HCT116 (cell line): ENCODE measurements around the gene CTBP2. TPM values are rescaled to one million over a fixed set of nuclear protein-coding genes. Genes with fewer than 3 reads are reported as not detected.

ENCODE experiments used
- ATAC-seq: fragments of 200-7000 bp; cut with Tn5 transposase; 2 replicates; pipeline ENCODE4 v1.9.1; 2020; ENCODE audit warnings: mild to moderate bottlenecking, moderate library complexity
- BruUV-seq: library from RNA; stranded (reverse); fragments of 400-500 nt; replicated peaks from 2 replicates; lab custom pipeline; 2021; lab: Mats Ljungman, UMichigan
- CTCF ChIA-PET: fragments of 300-600 bp; sonication (Branson Sonifier 250); formaldehyde crosslinking; loops from one replicate; lab custom pipeline; 2021; ENCODE audit warnings: antibody characterized with exemption; lab: Charles Lee
- POLR2A ChIA-PET: fragments of 300-600, 350-600 bp; sonication (Branson Sonifier 250); formaldehyde crosslinking; loops from one replicate; lab custom pipeline; 2021; ENCODE audit warnings: antibody characterized with exemption; lab: Charles Lee
- RAD21 ChIA-PET, 2 experiments: fragments of 300-600 bp; sonication (Branson Sonifier 250); formaldehyde crosslinking; loops; one replicate each; lab custom pipeline; 2023; ENCODE audit warnings: low total read pairs in 2 of 2; ENCODE audit not compliant: uncharacterized antibody in 2 of 2, unreplicated experiment in 2 of 2, low non-redundant PET in 1 of 2; lab: Charles Lee
- DNase-seq: peaks from one replicate; pipeline ENCODE4 v3.0.0-alpha.2; 2010; ENCODE audit warnings: low read depth, low spot score
- H2AFZ ChIP-seq: fragments of 200-600 bp; shearing (Covaris generic), sonication (generic); 2 replicates; pipeline ENCODE4 v1.6.1; 2017; ENCODE audit warnings: low read depth, mixed run types, mixed read lengths, antibody characterized with exemption, low read length; ENCODE audit not compliant: poor library complexity, severe bottlenecking
- H3K27ac ChIP-seq: 2 replicates; pipeline ENCODE4 v1.5.1; 2012; ENCODE audit warnings: low read depth, low read length
- H3K27me3 ChIP-seq: fragments of 200-600 bp; sonication (generic); 2 replicates; pipeline ENCODE4 v1.6.1; 2016; ENCODE audit warnings: mixed run types, low read length, mixed read lengths; ENCODE audit not compliant: insufficient read depth
- H3K36me3 ChIP-seq, 2 experiments: fragments of 200-500 bp in 1 of 2; fragments of 200-600 bp in 1 of 2; sonication (Bioruptor generic) in 1 of 2; sonication (generic) in 1 of 2; 2 replicates each; pipeline versions ENCODE4 v1.5.1 to v1.6.1; 2014 to 2016; ENCODE audit warnings: low read length in 2 of 2, inconsistent platforms in 1 of 2, mixed read lengths in 1 of 2, mixed run types in 1 of 2; ENCODE audit not compliant: insufficient read depth in 2 of 2, control insufficient read depth in 1 of 2
- H3K4me1 ChIP-seq, 2 experiments: fragments of 200-600 bp in 1 of 2; sonication (generic) in 1 of 2; 2 replicates each; pipeline versions ENCODE4 v1.5.1 to v1.6.1; 2012 to 2017; ENCODE audit warnings: low read length in 2 of 2, inconsistent platforms in 1 of 2, mild to moderate bottlenecking in 1 of 2, mixed read lengths in 1 of 2, mixed run types in 1 of 2, moderate library complexity in 1 of 2; ENCODE audit not compliant: insufficient read depth in 2 of 2, control insufficient read depth in 1 of 2
- H3K4me2 ChIP-seq: fragments of 200-600 bp; sonication (generic); 2 replicates; pipeline ENCODE4 v1.6.1; 2017; ENCODE audit warnings: mixed run types, low read length, mixed read lengths
- H3K4me3 ChIP-seq, 2 experiments: fragments of 200-600 bp in 1 of 2; sonication (generic) in 1 of 2; replicated peaks in 1 of 2; 2 replicates each; pipeline ENCODE4 v1.5.1; 2011 to 2016; ENCODE audit warnings: low read length in 2 of 2, control low read depth in 1 of 2, low read depth in 1 of 2, mild to moderate bottlenecking in 1 of 2, mixed read lengths in 1 of 2, mixed run types in 1 of 2
- H3K79me2 ChIP-seq: fragments of 200-600 bp; sonication (generic); 2 replicates; pipeline ENCODE4 v1.6.1; 2017; ENCODE audit warnings: mild to moderate bottlenecking, mixed run types, low read length, moderate library complexity, mixed read lengths; ENCODE audit not compliant: insufficient read depth
- H3K9ac ChIP-seq: fragments of 200-600 bp; sonication (generic); 2 replicates; pipeline ENCODE4 v1.6.1; 2016; ENCODE audit warnings: low read length, mixed read lengths
- H3K9me2 ChIP-seq: fragments of 200-600 bp; sonication (generic), shearing (Covaris generic); 2 replicates; pipeline ENCODE4 v1.6.1; 2017; ENCODE audit warnings: mixed run types, mild to moderate bottlenecking, moderate library complexity; ENCODE audit not compliant: insufficient read depth
- H3K9me3 ChIP-seq, 2 experiments: fragments of 200-500 bp in 1 of 2; fragments of 200-600 bp in 1 of 2; sonication (Bioruptor generic) in 1 of 2; sonication (generic) in 1 of 2; 2 replicates each; pipeline ENCODE4 v1.6.1; 2014 to 2017; ENCODE audit warnings: low read length in 2 of 2, mixed read lengths in 2 of 2, inconsistent platforms in 1 of 2, low read depth in 1 of 2, mild to moderate bottlenecking in 1 of 2, mixed run types in 1 of 2, moderate library complexity in 1 of 2; ENCODE audit not compliant: control insufficient read depth in 1 of 2, insufficient read depth in 1 of 2
- H4K20me1 ChIP-seq: fragments of 200-600 bp; sonication (generic), shearing (Covaris generic); 2 replicates; pipeline ENCODE4 v1.6.1; 2017; ENCODE audit warnings: mixed run types, mild to moderate bottlenecking, moderate library complexity; ENCODE audit not compliant: insufficient read depth
- CBX3 ChIP-seq: IDR thresholded peaks from 2 replicates; pipeline ENCODE4 v1.6.1; 2012; ENCODE audit warnings: low read depth
- CEBPB ChIP-seq: IDR thresholded peaks from 2 replicates; pipeline ENCODE4 v1.6.1; 2012; ENCODE audit warnings: low read depth
- EGR1 ChIP-seq: IDR thresholded peaks from 2 replicates; pipeline ENCODE4 v1.6.1; 2012; ENCODE audit warnings: low read depth
- ELF1 ChIP-seq: IDR thresholded peaks from 2 replicates; pipeline ENCODE4 v1.6.1; 2012; ENCODE audit warnings: low read depth, borderline replicate concordance
- EZH2 ChIP-seq: fragments of 200-600 bp; sonication (generic); IDR thresholded peaks from 2 replicates; pipeline ENCODE4 v1.6.1; 2017; ENCODE audit warnings: antibody characterized with exemption, mixed run types
- FOSL1 ChIP-seq: IDR thresholded peaks from 2 replicates; pipeline ENCODE4 v1.6.1; 2012; ENCODE audit warnings: low read depth
- JUND ChIP-seq: IDR thresholded peaks from 2 replicates; pipeline ENCODE4 v1.6.1; 2012
- POLR2A ChIP-seq: IDR thresholded peaks from 2 replicates; pipeline ENCODE4 v1.7.0; 2011; ENCODE audit warnings: borderline replicate concordance; ENCODE audit not compliant: insufficient read depth, insufficient read length; ENCODE audit errors: extremely low read depth
- RAD21 ChIP-seq: IDR thresholded peaks from 2 replicates; pipeline ENCODE4 v1.6.1; 2012; ENCODE audit warnings: low read depth, mild to moderate bottlenecking
- SIN3A ChIP-seq: IDR thresholded peaks from 2 replicates; pipeline ENCODE4 v1.6.1; 2012; ENCODE audit warnings: low read depth
- SP1 ChIP-seq: IDR thresholded peaks from 2 replicates; pipeline ENCODE4 v1.6.1; 2012; ENCODE audit warnings: low read depth
- SRF ChIP-seq: IDR thresholded peaks from 2 replicates; pipeline ENCODE4 v1.6.1; 2012; ENCODE audit warnings: low read depth
- TCF7L2 ChIP-seq: IDR thresholded peaks from 2 replicates; pipeline ENCODE4 v1.7.0; 2011; ENCODE audit warnings: borderline replicate concordance, inconsistent platforms; ENCODE audit not compliant: insufficient read depth, insufficient read length; ENCODE audit errors: extremely low read depth
- YY1 ChIP-seq: IDR thresholded peaks from 2 replicates; pipeline ENCODE4 v1.6.1; 2011; ENCODE audit warnings: low read length, low read depth, moderate library complexity, mild to moderate bottlenecking; ENCODE audit not compliant: insufficient replicate concordance; ENCODE audit errors: extremely low read depth
- ZFX ChIP-seq: fragments of 450-650 bp; IDR thresholded peaks from 2 replicates; pipeline ENCODE4 v1.6.1; 2017
- intact Hi-C: fragments of 100-400 bp; cut with micrococcal nuclease; formaldehyde crosslinking; loops from 2 replicates; pipeline ENCODE4 v1.10.0; 2022
- total RNA-seq: library from RNA; stranded (reverse); gene quantifications from one replicate; pipeline ENCODE4 v1.2.1, GENCODE V29; 2021; ENCODE audit not compliant: unreplicated experiment
- TF ChIP-seq, protein P1 (sequence below), 3 experiments: fragments of 200-600 bp in 1 of 3; sonication (generic) in 1 of 3; IDR thresholded peaks in 2 of 3; conservative IDR thresholded peaks in 1 of 3; 2 replicates each; pipeline ENCODE4 v1.5.1; 2012 to 2017; ENCODE audit warnings: low read depth in 2 of 3, low read length in 2 of 3, antibody characterized with exemption in 1 of 3, borderline replicate concordance in 1 of 3, control low read depth in 1 of 3, mild to moderate bottlenecking in 1 of 3, mixed read lengths in 1 of 3, mixed run types in 1 of 3, moderate library complexity in 1 of 3; ENCODE audit not compliant: insufficient read depth in 1 of 3
- TF ChIP-seq, protein P2 (sequence below): IDR thresholded peaks from 2 replicates; pipeline ENCODE4 v1.6.1; 2011; ENCODE audit warnings: mild to moderate bottlenecking, low read length, moderate library complexity; ENCODE audit not compliant: insufficient replicate concordance; ENCODE audit errors: extremely low read depth
- TF ChIP-seq, protein P3 (sequence below): IDR thresholded peaks from 2 replicates; pipeline ENCODE4 v1.6.1; 2012
- TF ChIP-seq, protein P4 (sequence below): IDR thresholded peaks from 2 replicates; pipeline ENCODE4 v1.6.1; 2012; ENCODE audit warnings: low read depth

The CTBP2 gene
- total RNA-seq, 1 experiment from 2014 or later: 144 TPM

DNA sequence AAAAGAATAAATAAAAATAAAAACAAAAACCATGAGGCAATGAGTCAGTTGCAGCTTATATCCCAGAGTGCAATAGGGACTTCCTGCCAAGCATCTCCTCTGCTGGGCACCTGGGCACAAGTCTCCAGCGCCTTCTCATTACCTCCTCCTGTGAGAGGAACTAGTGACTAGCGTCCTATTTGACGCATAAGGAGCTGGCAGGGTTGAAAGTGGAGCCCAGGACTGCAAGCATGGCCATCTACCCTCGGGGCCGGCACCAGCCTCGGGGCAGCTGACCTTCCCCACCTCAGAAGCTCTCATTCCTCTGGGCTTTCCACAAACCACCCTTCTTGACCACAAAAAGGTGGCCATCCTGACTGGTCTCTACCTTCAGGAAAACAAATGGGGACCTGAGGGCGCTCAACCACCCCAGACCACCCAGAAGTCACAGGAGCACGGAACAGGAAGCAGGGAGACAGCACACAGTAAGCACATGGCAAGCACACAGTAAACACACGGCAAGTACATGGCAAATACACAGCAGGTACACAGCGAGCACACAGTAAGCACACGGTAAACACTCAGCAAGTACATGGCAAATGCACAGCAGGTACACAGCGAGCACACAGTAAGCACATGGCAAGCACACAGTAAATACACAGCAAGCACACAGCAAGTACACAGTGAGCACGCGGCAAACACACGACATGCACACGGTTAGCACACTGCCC is 19.1 kb downstream of the CTBP2 start:
- no peaks in the 10 kb centered on the region for H3K9me2 ChIP-seq
- RAD21 ChIA-PET: no interaction called here
- H2AFZ ChIP-seq: no peak overlapping the region
- H3K9ac ChIP-seq: no peak overlapping the region
- intact Hi-C loops: no loop called here
- no peak overlapping the region; the same call in 1 of the 2 replicates for H3K27ac ChIP-seq
- DNase-seq: no peak
- H3K36me3 ChIP-seq: peaks cover 0 to 20% of the 10 kb centered on the region in 2 experiments; a peak in 1 of 4 replicates
- peaks cover 16 to 34% of the 10 kb centered on the region in 2 experiments for H3K4me1 ChIP-seq
- no peak overlapping the region for H3K4me2 ChIP-seq
- no peak for ATAC-seq
- H3K27me3 ChIP-seq: no peaks in the 10 kb centered on the region
- POLR2A ChIA-PET: no interaction called here
- no peak overlapping the region for H3K4me3 ChIP-seq
- peaks cover 17% of the 10 kb centered on the region; the same call in 1 of the 2 replicates for H4K20me1 ChIP-seq
- H3K9me3 ChIP-seq: no peaks in the 10 kb centered on the region
- TF ChIP-seq FOSL1 (no peak), JUND (no peak), CBX3 (no peak), EZH2 (no peak), EGR1 (no peak), CEBPB (no peak), RAD21 (no peak), ELF1 (no peak), SP1 (no peak), SRF (no peak), YY1 (no peak), ZFX (no peak), TCF7L2 (no peak), SIN3A (no peak), POLR2A (no peak)
- TF ChIP-seq, protein P1, sequence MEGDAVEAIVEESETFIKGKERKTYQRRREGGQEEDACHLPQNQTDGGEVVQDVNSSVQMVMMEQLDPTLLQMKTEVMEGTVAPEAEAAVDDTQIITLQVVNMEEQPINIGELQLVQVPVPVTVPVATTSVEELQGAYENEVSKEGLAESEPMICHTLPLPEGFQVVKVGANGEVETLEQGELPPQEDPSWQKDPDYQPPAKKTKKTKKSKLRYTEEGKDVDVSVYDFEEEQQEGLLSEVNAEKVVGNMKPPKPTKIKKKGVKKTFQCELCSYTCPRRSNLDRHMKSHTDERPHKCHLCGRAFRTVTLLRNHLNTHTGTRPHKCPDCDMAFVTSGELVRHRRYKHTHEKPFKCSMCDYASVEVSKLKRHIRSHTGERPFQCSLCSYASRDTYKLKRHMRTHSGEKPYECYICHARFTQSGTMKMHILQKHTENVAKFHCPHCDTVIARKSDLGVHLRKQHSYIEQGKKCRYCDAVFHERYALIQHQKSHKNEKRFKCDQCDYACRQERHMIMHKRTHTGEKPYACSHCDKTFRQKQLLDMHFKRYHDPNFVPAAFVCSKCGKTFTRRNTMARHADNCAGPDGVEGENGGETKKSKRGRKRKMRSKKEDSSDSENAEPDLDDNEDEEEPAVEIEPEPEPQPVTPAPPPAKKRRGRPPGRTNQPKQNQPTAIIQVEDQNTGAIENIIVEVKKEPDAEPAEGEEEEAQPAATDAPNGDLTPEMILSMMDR (IDR thresholded peaks at IDR 0.05 in 2 of 3, conservative IDR thresholded peaks at IDR 0.05 in 1 of 3; ENCODE audit: borderline replicate concordance in 1 of 3, insufficient read depth in 1 of 3, low read depth in 2 of 3, low read length in 2 of 3): no peak
- TF ChIP-seq, protein P2, sequence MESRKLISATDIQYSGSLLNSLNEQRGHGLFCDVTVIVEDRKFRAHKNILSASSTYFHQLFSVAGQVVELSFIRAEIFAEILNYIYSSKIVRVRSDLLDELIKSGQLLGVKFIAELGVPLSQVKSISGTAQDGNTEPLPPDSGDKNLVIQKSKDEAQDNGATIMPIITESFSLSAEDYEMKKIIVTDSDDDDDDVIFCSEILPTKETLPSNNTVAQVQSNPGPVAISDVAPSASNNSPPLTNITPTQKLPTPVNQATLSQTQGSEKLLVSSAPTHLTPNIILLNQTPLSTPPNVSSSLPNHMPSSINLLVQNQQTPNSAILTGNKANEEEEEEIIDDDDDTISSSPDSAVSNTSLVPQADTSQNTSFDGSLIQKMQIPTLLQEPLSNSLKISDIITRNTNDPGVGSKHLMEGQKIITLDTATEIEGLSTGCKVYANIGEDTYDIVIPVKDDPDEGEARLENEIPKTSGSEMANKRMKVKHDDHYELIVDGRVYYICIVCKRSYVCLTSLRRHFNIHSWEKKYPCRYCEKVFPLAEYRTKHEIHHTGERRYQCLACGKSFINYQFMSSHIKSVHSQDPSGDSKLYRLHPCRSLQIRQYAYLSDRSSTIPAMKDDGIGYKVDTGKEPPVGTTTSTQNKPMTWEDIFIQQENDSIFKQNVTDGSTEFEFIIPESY: no peak
- TF ChIP-seq, protein P3, sequence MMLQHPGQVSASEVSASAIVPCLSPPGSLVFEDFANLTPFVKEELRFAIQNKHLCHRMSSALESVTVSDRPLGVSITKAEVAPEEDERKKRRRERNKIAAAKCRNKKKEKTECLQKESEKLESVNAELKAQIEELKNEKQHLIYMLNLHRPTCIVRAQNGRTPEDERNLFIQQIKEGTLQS: no peak
- TF ChIP-seq, protein P4, sequence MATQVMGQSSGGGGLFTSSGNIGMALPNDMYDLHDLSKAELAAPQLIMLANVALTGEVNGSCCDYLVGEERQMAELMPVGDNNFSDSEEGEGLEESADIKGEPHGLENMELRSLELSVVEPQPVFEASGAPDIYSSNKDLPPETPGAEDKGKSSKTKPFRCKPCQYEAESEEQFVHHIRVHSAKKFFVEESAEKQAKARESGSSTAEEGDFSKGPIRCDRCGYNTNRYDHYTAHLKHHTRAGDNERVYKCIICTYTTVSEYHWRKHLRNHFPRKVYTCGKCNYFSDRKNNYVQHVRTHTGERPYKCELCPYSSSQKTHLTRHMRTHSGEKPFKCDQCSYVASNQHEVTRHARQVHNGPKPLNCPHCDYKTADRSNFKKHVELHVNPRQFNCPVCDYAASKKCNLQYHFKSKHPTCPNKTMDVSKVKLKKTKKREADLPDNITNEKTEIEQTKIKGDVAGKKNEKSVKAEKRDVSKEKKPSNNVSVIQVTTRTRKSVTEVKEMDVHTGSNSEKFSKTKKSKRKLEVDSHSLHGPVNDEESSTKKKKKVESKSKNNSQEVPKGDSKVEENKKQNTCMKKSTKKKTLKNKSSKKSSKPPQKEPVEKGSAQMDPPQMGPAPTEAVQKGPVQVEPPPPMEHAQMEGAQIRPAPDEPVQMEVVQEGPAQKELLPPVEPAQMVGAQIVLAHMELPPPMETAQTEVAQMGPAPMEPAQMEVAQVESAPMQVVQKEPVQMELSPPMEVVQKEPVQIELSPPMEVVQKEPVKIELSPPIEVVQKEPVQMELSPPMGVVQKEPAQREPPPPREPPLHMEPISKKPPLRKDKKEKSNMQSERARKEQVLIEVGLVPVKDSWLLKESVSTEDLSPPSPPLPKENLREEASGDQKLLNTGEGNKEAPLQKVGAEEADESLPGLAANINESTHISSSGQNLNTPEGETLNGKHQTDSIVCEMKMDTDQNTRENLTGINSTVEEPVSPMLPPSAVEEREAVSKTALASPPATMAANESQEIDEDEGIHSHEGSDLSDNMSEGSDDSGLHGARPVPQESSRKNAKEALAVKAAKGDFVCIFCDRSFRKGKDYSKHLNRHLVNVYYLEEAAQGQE: no peak
- TF ChIP-seq, all 23 proteins: peak for 0
- H3K79me2 ChIP-seq: peaks cover 100% of the 10 kb centered on the region
- no TSS peak for BruUV-seq
- CTCF ChIA-PET: no interaction called here
